ENCODE measurements around the gene DDX47. TPM values are rescaled to one million over a fixed set of nuclear protein-coding genes. Genes with fewer than 3 reads are reported as not detected.

The DDX47 gene
- total and polyA plus RNA-seq, 10 donors, result 34.0 to 58.1 (median 42.0) TPM

DNA sequence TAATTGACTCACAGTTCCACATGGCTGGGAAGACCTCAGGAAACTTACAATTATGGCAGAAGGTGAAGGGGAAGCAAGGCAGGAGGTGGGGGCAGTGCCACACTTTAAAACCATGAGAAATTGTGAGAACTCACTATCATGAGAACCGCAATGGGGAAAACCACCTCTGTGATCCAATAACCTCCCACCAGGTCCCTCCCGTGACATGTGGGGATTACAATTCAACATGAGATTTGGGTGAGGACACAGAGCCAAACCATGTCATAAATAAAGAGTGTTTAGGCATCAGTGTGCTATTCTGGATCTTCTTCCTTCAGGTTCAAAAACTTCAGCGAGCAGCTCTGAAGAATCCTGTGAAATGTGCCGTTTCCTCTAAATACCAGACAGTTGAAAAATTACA is 9.7 kb downstream of the DDX47 start:
- peaks cover 10 to 97% (median 75%) of the 10 kb centered on the region in 6 donors for H3K36me3 ChIP-seq
- H3K27ac ChIP-seq, result no peak overlapping the region
- intact Hi-C loops (cut with DNase I; ENCODE audit: low total_unique reads), result no loop called here

DNA sequence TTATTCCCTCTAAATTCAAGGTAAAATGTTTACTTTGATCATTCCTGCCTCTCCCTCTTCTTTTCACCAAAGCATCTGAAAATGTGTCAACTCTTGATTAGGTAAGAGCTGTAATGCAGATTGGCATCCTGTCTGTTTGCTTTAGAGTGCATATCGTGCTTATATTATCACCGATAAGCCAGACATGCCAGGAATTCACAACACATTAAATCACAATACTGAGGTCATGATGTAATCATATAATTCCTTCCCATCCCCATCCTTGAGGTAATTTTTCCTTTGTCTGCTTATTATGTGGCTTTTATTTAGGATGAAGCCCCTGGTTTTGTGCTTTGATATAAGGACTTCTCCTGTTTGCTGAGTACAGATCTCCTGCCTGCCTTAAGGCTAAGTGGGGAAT is 10.2 kb downstream of the DDX47 start:
- H3K4me3 ChIP-seq, result no peak overlapping the region
- intact Hi-C loops (cut with DNase I; ENCODE audit: low total_unique reads), result no loop called here
- no peaks in the 10 kb centered on the region for H3K9me3 ChIP-seq
- H3K27me3 ChIP-seq (replicated peaks in 1 of 7), result no peaks in the 10 kb centered on the region
- 85 to 98% (median 95%) methylated on average over 2 of the region's 2 CpGs for WGBS, 5 donors
- peaks cover 0 to 19% (median 6%) of the 10 kb centered on the region in 6 donors for H3K4me1 ChIP-seq
- no peak overlapping the region for H3K27ac ChIP-seq
- no peak for DNase-seq
- H3K36me3 ChIP-seq, result peaks cover 10 to 97% (median 78%) of the 10 kb centered on the region in 6 donors
- TF ChIP-seq POLR2AphosphoS5 (IDR thresholded peaks at IDR 0.05) (no peak), POLR2A (IDR thresholded peaks at IDR 0.05) (no peak)
- TF ChIP-seq, protein P1, sequence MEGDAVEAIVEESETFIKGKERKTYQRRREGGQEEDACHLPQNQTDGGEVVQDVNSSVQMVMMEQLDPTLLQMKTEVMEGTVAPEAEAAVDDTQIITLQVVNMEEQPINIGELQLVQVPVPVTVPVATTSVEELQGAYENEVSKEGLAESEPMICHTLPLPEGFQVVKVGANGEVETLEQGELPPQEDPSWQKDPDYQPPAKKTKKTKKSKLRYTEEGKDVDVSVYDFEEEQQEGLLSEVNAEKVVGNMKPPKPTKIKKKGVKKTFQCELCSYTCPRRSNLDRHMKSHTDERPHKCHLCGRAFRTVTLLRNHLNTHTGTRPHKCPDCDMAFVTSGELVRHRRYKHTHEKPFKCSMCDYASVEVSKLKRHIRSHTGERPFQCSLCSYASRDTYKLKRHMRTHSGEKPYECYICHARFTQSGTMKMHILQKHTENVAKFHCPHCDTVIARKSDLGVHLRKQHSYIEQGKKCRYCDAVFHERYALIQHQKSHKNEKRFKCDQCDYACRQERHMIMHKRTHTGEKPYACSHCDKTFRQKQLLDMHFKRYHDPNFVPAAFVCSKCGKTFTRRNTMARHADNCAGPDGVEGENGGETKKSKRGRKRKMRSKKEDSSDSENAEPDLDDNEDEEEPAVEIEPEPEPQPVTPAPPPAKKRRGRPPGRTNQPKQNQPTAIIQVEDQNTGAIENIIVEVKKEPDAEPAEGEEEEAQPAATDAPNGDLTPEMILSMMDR (IDR thresholded peaks at IDR 0.05 in 8 of 11, conservative IDR thresholded peaks at IDR 0.05 in 3 of 11), result no peak

More for the DNA sequence above, 9.7 kb downstream of the DDX47 start:
- Histone ChIP-seq H3K4me1 (peaks cover 0 to 24% (median 8%) of the 10 kb centered on the region in 6 donors), H3K4me3 (no peak overlapping the region), H3K27me3 (replicated peaks in 1 of 7) (no peaks in the 10 kb centered on the region), H3K9me3 (no peaks in the 10 kb centered on the region)
- WGBS, 5 donors, result 93 to 98% (median 96%) methylated on average over 4 of the region's 4 CpGs
- no peak for DNase-seq
- TF ChIP-seq POLR2A (IDR thresholded peaks at IDR 0.05), result no peak

DNA sequence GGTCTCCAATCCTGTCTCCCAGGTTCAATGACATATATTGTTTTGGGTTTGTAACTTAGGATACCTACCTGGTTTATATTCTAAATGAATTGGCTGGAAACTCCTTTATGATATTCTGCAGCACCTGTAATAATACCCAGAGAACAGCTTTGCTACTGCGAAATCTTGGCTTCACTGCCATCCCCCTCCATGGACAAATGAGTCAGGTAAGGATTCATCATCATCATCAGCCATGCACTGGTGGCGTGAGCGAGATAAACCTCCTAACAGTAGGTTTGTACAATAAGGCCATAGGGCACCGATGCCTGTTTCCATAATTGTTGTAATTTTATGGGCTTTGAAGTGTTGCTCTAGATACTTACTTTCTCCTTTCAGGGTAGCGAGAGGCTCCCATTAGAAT is 10.7 kb downstream of the DDX47 start:
- TF ChIP-seq, protein P1 (IDR thresholded peaks at IDR 0.05 in 8 of 11, conservative IDR thresholded peaks at IDR 0.05 in 3 of 11), result no peak
- TF ChIP-seq POLR2A (IDR thresholded peaks at IDR 0.05), result no peak
- TF ChIP-seq POLR2AphosphoS5 (IDR thresholded peaks at IDR 0.05), result no peak
- Histone ChIP-seq H3K27ac (no peak overlapping the region), H3K9me3 (no peaks in the 10 kb centered on the region), H3K27me3 (replicated peaks in 1 of 7) (no peaks in the 10 kb centered on the region), H3K36me3 (peaks cover 10 to 97% (median 83%) of the 10 kb centered on the region in 6 donors), H3K4me1 (peaks cover 0 to 14% (median 3%) of the 10 kb centered on the region in 6 donors), H3K4me3 (no peak overlapping the region)
- intact Hi-C loops (cut with DNase I; ENCODE audit: low total_unique reads), result no loop called here
- 97 to 100% (median 98%) methylated on average over 5 of the region's 5 CpGs for WGBS, 5 donors
- DNase-seq, result no peak

DNA sequence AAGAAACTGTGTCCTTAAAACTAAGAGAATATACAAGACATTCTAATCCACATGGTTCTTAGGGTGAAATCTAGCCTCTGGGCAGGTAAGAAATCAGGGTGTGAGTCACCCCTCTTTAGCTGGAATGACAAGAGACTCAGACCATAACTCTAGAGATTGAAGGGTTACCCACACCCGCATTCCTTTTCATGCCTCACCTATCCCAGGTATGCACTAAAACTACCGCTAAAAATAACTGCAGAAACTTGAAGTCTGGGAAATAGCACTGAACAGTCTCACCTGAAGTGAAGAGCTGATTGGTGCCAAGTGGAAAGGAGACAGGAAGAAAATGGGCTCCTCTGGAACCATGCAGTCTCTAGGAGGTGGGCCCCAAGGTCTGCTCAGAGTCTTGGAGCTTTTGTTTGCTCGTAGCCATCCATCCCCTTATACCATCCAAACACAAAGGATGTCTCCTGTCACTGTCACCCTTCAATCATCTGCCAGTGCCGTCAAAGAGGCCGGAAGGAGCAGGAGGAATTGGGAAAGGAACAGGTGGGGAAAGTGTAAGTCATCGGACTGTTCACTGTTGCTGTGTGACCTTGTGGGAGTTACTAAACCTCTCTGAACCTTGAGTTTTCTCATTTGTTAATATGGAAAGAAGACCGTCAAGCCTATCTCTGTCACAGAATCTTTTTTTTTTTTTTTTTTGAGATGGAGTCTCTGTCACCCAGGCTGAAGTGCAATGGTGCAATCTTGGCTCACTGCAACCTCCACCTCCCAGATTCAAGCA is 22.4 kb downstream of the DDX47 start:
- Histone ChIP-seq H3K4me3 (no peak overlapping the region), H3K27ac (no peak overlapping the region), H3K36me3 (peaks cover 0 to 46% (median 32%) of the 10 kb centered on the region in 6 donors), H3K9me3 (no peaks in the 10 kb centered on the region), H3K4me1 (peaks cover 0 to 8% (median 0%) of the 10 kb centered on the region in 6 donors), H3K27me3 (replicated peaks in 1 of 7) (no peaks in the 10 kb centered on the region)
- DNase-seq, result no peak
- TF ChIP-seq, protein P1 (IDR thresholded peaks at IDR 0.05 in 8 of 11, conservative IDR thresholded peaks at IDR 0.05 in 3 of 11), result no peak
- TF ChIP-seq POLR2A (IDR thresholded peaks at IDR 0.05) (no peak), POLR2AphosphoS5 (IDR thresholded peaks at IDR 0.05) (no peak)
- WGBS, 5 donors, result 86 to 93% (median 93%) methylated on average over 7 of the region's 7 CpGs
- intact Hi-C loops (cut with DNase I; ENCODE audit: low total_unique reads), result no loop called here
